H9 (cell line): ENCODE results near the gene EIF4H. TPM values are rescaled to one million over a fixed set of nuclear protein-coding genes. Genes with fewer than 3 reads are reported as not detected.

ENCODE experiments used
- DNase-seq: peaks from one replicate; pipeline ENCODE4 v3.0.0-alpha.2; 2017
- H2AFZ ChIP-seq: one replicate; pipeline ENCODE4 v1.6.1; 2013; ENCODE audit warnings: mild to moderate bottlenecking, low read length, control low read depth, moderate library complexity
- H2AK5ac ChIP-seq: 2 replicates; pipeline ENCODE4 v1.6.1; 2013; ENCODE audit warnings: low read length, control low read depth, mixed read lengths; ENCODE audit not compliant: insufficient read length
- H2BK120ac ChIP-seq: one replicate; pipeline ENCODE4 v1.6.1; 2013; ENCODE audit warnings: low read depth, mild to moderate bottlenecking, low read length, control low read depth, inconsistent platforms; ENCODE audit not compliant: poor library complexity, severe bottlenecking
- H2BK12ac ChIP-seq: 2 replicates; pipeline ENCODE4 v1.6.1; 2013; ENCODE audit warnings: low read length, control low read depth, mixed read lengths, low read depth; ENCODE audit not compliant: insufficient read length
- H2BK15ac ChIP-seq: 2 replicates; pipeline ENCODE4 v1.6.1; 2013; ENCODE audit warnings: low read depth, low read length, control low read depth
- H2BK20ac ChIP-seq: one replicate; pipeline ENCODE4 v1.6.1; 2013; ENCODE audit warnings: low read depth, mild to moderate bottlenecking, low read length, control low read depth, inconsistent platforms; ENCODE audit not compliant: poor library complexity, severe bottlenecking
- H2BK5ac ChIP-seq: 2 replicates; pipeline ENCODE4 v1.6.1; 2013; ENCODE audit warnings: low read length, control low read depth, mixed read lengths; ENCODE audit not compliant: insufficient read length
- H3K14ac ChIP-seq: 2 replicates; pipeline ENCODE4 v1.6.1; 2013; ENCODE audit warnings: low read length, control low read depth; ENCODE audit not compliant: insufficient read depth
- H3K18ac ChIP-seq: 2 replicates; pipeline ENCODE4 v1.6.1; 2013; ENCODE audit warnings: low read depth, mild to moderate bottlenecking, mixed read lengths, low read length, control low read depth; ENCODE audit not compliant: insufficient read length
- H3K23ac ChIP-seq: 2 replicates; pipeline ENCODE4 v1.6.1; 2013; ENCODE audit warnings: low read length, control low read depth, mixed read lengths, low read depth; ENCODE audit not compliant: insufficient read length
- H3K23me2 ChIP-seq: 2 replicates; pipeline ENCODE4 v1.6.1; 2013; ENCODE audit warnings: low read depth, mild to moderate bottlenecking, mixed read lengths, low read length, control low read depth; ENCODE audit not compliant: insufficient read length, poor library complexity, severe bottlenecking
- H3K27ac ChIP-seq: 2 replicates; pipeline ENCODE4 v1.5.1; 2013; ENCODE audit warnings: low read length, control low read depth, mixed read lengths, low read depth; ENCODE audit not compliant: insufficient read length
- H3K27me3 ChIP-seq: 2 replicates; pipeline ENCODE4 v1.6.1; 2013; ENCODE audit warnings: low read length, control low read depth, inconsistent platforms; ENCODE audit not compliant: insufficient read depth
- H3K4ac ChIP-seq: 2 replicates; pipeline ENCODE4 v1.6.1; 2013; ENCODE audit warnings: low read depth, mild to moderate bottlenecking, control low read depth, inconsistent platforms, low read length, moderate library complexity
- H3K4me1 ChIP-seq: 2 replicates; pipeline ENCODE4 v1.6.1; 2013; ENCODE audit warnings: low read length, control low read depth, inconsistent platforms; ENCODE audit not compliant: insufficient read depth
- H3K4me2 ChIP-seq: 2 replicates; pipeline ENCODE4 v1.6.1; 2013; ENCODE audit warnings: low read length, control low read depth, mixed read lengths; ENCODE audit not compliant: insufficient read length, insufficient read depth
- H3K56ac ChIP-seq: 2 replicates; pipeline ENCODE4 v1.6.1; 2013; ENCODE audit warnings: low read depth, mild to moderate bottlenecking, mixed read lengths, low read length, control low read depth; ENCODE audit not compliant: insufficient read length
- H3K79me1 ChIP-seq: 2 replicates; pipeline ENCODE4 v1.6.1; 2013; ENCODE audit warnings: low read depth, mild to moderate bottlenecking, moderate library complexity, low read length, control low read depth, inconsistent platforms; ENCODE audit not compliant: insufficient read depth, poor library complexity, severe bottlenecking
- H3K79me2 ChIP-seq: 2 replicates; pipeline ENCODE4 v1.6.1; 2013; ENCODE audit warnings: low read length, control low read depth, inconsistent platforms; ENCODE audit not compliant: insufficient read depth
- H3K9ac ChIP-seq: 2 replicates; pipeline ENCODE4 v1.6.1; 2013; ENCODE audit warnings: low read length, control low read depth, mixed read lengths; ENCODE audit not compliant: insufficient read length; ENCODE audit errors: extremely low read depth
- H3K9me3 ChIP-seq: one replicate; pipeline ENCODE4 v1.6.1; 2013; ENCODE audit warnings: low read depth, low read length, inconsistent platforms; ENCODE audit not compliant: control insufficient read depth
- H3T11ph ChIP-seq: one replicate; pipeline ENCODE4 v1.6.1; 2013; ENCODE audit warnings: mild to moderate bottlenecking, low read length, control low read depth, inconsistent platforms
- H4K20me1 ChIP-seq: one replicate; pipeline ENCODE4 v1.6.1; 2013; ENCODE audit not compliant: control insufficient read depth, insufficient read length, insufficient read depth
- H4K5ac ChIP-seq: 2 replicates; pipeline ENCODE4 v1.6.1; 2013; ENCODE audit warnings: low read depth, mild to moderate bottlenecking, mixed read lengths, low read length, control low read depth; ENCODE audit not compliant: insufficient read length
- H4K8ac ChIP-seq: replicated peaks from 2 replicates; pipeline ENCODE4 v1.6.1; 2013; ENCODE audit warnings: low read length, control low read depth, mixed read lengths, low read depth; ENCODE audit not compliant: insufficient read length
- H4K91ac ChIP-seq: 2 replicates; pipeline ENCODE4 v1.6.1; 2013; ENCODE audit warnings: low read depth, mild to moderate bottlenecking, moderate library complexity, mixed read lengths, low read length, control low read depth; ENCODE audit not compliant: insufficient read length
- H3K27ac Mint-ChIP-seq, 3 experiments: 2 replicates in 2 of 3; 3 replicates in 1 of 3; pipeline ENCODE4 v1.8.0; 2020 to 2021; ENCODE audit warnings: mixed read lengths in 3 of 3, mild to moderate bottlenecking in 1 of 3, moderate library complexity in 1 of 3
- H3K27me3 Mint-ChIP-seq: 2 replicates; pipeline ENCODE4 v1.8.0; 2021; ENCODE audit warnings: low read depth, mild to moderate bottlenecking, moderate library complexity, mixed read lengths
- H3K36me3 Mint-ChIP-seq, 3 experiments: 2 replicates in 2 of 3; 3 replicates in 1 of 3; pipeline ENCODE4 v1.8.0; 2020 to 2021; ENCODE audit warnings: low read depth in 3 of 3, mixed read lengths in 3 of 3; ENCODE audit not compliant: insufficient read depth in 1 of 3
- H3K4me1 Mint-ChIP-seq, 2 experiments: 2 replicates each; pipeline ENCODE4 v1.8.0; 2020; ENCODE audit warnings: mixed read lengths in 2 of 2
- H3K4me3 Mint-ChIP-seq, 2 experiments: 2 replicates in 1 of 2; 3 replicates in 1 of 2; pipeline ENCODE4 v1.8.0; 2020 to 2021; ENCODE audit warnings: mild to moderate bottlenecking in 2 of 2, mixed read lengths in 2 of 2, moderate library complexity in 1 of 2
- H3K9me3 Mint-ChIP-seq, 2 experiments: 2 replicates in 1 of 2; 3 replicates in 1 of 2; pipeline ENCODE4 v1.8.0; 2020; ENCODE audit warnings: mild to moderate bottlenecking in 2 of 2, mixed read lengths in 2 of 2, moderate library complexity in 1 of 2
- CTCF ChIP-seq: fragments of 200-600 bp; sonication (generic); conservative IDR thresholded peaks from 3 replicates; pipeline ENCODE4 v1.8.0; 2021; ENCODE audit warnings: antibody characterized with exemption, mild to moderate bottlenecking
- WGBS: extraction: QIAGEN DNeasy Blood & Tissue Kit; methylation state at CpG from one replicate; pipeline ENCODE4 v1.1.7; 2013; ENCODE audit warnings: missing lambda C conversion rate, low lambda C conversion rate, mixed read lengths; ENCODE audit not compliant: insufficient read length; ENCODE audit errors: extremely low coverage; 5-methylcytosine and 5-hydroxymethylcytosine counted together
- total RNA-seq: library from RNA; stranded (reverse); gene quantifications from 2 replicates; pipeline ENCODE4 v1.2.1, GENCODE V29; 2021

The EIF4H gene
- total RNA-seq, 1 experiment from 2014 or later: 363 TPM

- Histone ChIP-seq H3K27me3 (no peaks in the 10 kb centered on the region), H2AK5ac (no peak overlapping the region), H3K4me1 (no peaks in the 10 kb centered on the region), H4K8ac (no peak overlapping the region), H3K4ac (no peak overlapping the region), H3K4me2 (no peak overlapping the region), H2BK5ac (no peak overlapping the region), H4K5ac (no peak overlapping the region), H2BK12ac (no peak overlapping the region), H4K20me1 (no peaks in the 10 kb centered on the region), H2BK20ac (no peak overlapping the region), H3K9ac (no peak overlapping the region), H3K56ac (no peak overlapping the region), H3K27ac (no peak overlapping the region), H3T11ph (no peak overlapping the region), H3K23ac (no peak overlapping the region), H3K79me1 (no peaks in the 10 kb centered on the region), H3K9me3 (no peaks in the 10 kb centered on the region), H3K18ac (no peak overlapping the region), H2BK120ac (no peak overlapping the region), H3K23me2 (no peaks in the 10 kb centered on the region), H2AFZ (no peak overlapping the region), H3K79me2 (no peaks in the 10 kb centered on the region), H4K91ac (no peak overlapping the region), H3K14ac (no peak overlapping the region), H2BK15ac (no peak overlapping the region)
- Mint-ChIP-seq H3K4me1 (peaks cover 8 to 12% of the 10 kb centered on the region in 2 experiments), H3K27me3 (peaks cover 2% of the 10 kb centered on the region; the same call in 1 of the 2 replicates), H3K9me3 (peaks cover 5 to 11% of the 10 kb centered on the region in 2 experiments; a peak in 4 of 5 replicates), H3K4me3 (no peak overlapping the region), H3K36me3 (peaks cover 0 to 6% (median 0%) of the 10 kb centered on the region in 3 experiments; a peak in 4 of 7 replicates), H3K27ac (no peak overlapping the region)
- no CpG with 5 or more reads among the region's 5 CpGs for WGBS
- DNase-seq: no peak
- no peak for TF ChIP-seq CTCF
Observed at GRCh38 chr7:74149071-74149470, 25.1 kb upstream of the EIF4H start.
